NCI-H2171 (cell line): ENCODE data around the gene HOXB9.

Experiments
- DNase-seq: peaks from one replicate; lab custom pipeline; 2025; lab: John Stamatoyannopoulos, UW

The HOXB9 gene

GRCh38 chr17:48639136-48639535 lies 13.0 kb upstream of the HOXB9 start:
- DNase-seq = no peak

- DNase-seq = no peak
These were observed 11.4 kb upstream of the HOXB9 start for GRCh38 chr17:48637323-48638260.

GRCh38 chr17:48636177-48637018 lies 10.2 kb upstream of the HOXB9 start:
- DNase-seq = peak; percentile 68

- DNase-seq = no peak
These were observed 8.5 kb upstream of the HOXB9 start for GRCh38 chr17:48634493-48635208.

- no peak for DNase-seq
These were observed 7.1 kb upstream of the HOXB9 start for GRCh38 chr17:48633266-48633677.

- DNase-seq = no peak
These were observed 6.6 kb upstream of the HOXB9 start for GRCh38 chr17:48632579-48633265.

- no peak for DNase-seq
These were observed 5.8 kb upstream of the HOXB9 start for GRCh38 chr17:48631693-48632578.

- no peak for DNase-seq
These were observed 5.0 kb upstream of the HOXB9 start for GRCh38 chr17:48630925-48631692.

- DNase-seq = no peak
These were observed 4.1 kb upstream of the HOXB9 start for GRCh38 chr17:48630009-48630924.

- DNase-seq = no peak
These were observed 3.2 kb upstream of the HOXB9 start for GRCh38 chr17:48629411-48629759.

GRCh38 chr17:48628649-48629410 lies 2.7 kb upstream of the HOXB9 start:
- DNase-seq = no peak

- no peak for DNase-seq
These were observed 1.7 kb upstream of the HOXB9 start for GRCh38 chr17:48627623-48628521.

GRCh38 chr17:48627118-48627597 lies 1.0 kb upstream of the HOXB9 start:
- DNase-seq = no peak

GRCh38 chr17:48625495-48626244 lies 488 bp downstream of the HOXB9 start:
- no peak for DNase-seq

- no peak for DNase-seq
These were observed 1.3 kb downstream of the HOXB9 start for GRCh38 chr17:48624544-48625494.
